Stomach (tissue), 9 donors: ENCODE data around the gene CHCHD6. TPM values are rescaled to one million over a fixed set of nuclear protein-coding genes. Genes with fewer than 3 reads are reported as not detected.

Experiments used
- DNase-seq, 2 donors: peaks; one replicate each; pipeline versions ENCODE4 v3.0.0 to v3.0.0-alpha.2; 2013 to 2019
- H3K27ac ChIP-seq, 5 donors: fragments of 200-600 bp in 4 of 5; sonication (generic) in 4 of 5; one replicate each; pipeline ENCODE4 v1.5.1; 2013 to 2019; ENCODE audit warnings: mild to moderate bottlenecking in 1 of 5, moderate library complexity in 1 of 5
- H3K27me3 ChIP-seq, 3 donors: fragments of 200-600 bp; sonication (generic); one replicate each; pipeline ENCODE4 v1.5.1; 2017 to 2019; ENCODE audit warnings: mixed run types in 1 of 3
- H3K36me3 ChIP-seq, 4 donors: fragments of 200-600 bp; sonication (generic); 1 replicate in 3 of 4; 2 replicates in 1 of 4; pipeline ENCODE4 v1.5.1; 2016 to 2019
- H3K4me1 ChIP-seq, 4 donors: fragments of 200-600 bp; sonication (generic); one replicate each; pipeline ENCODE4 v1.5.1; 2016 to 2019
- H3K4me3 ChIP-seq, 4 donors: fragments of 200-600 bp; sonication (generic) in 3 of 4; one replicate each; pipeline ENCODE4 v1.5.1; 2016 to 2019; ENCODE audit warnings: mild to moderate bottlenecking in 1 of 4
- H3K9me3 ChIP-seq, 4 donors: fragments of 200-600 bp; sonication (generic); one replicate each; pipeline ENCODE4 v1.5.1; 2016 to 2019
- CTCF ChIP-seq, 7 experiments: fragments of 450-650 bp in 4 of 7; fragments of 200-600 bp in 3 of 7; sonication (generic) in 3 of 7; IDR thresholded peaks; one replicate each; pipeline ENCODE4 v1.5.1; 2016 to 2019; ENCODE audit warnings: antibody characterized with exemption in 7 of 7, control low read depth in 2 of 7, mild to moderate bottlenecking in 1 of 7
- EP300 ChIP-seq: sonication (generic); formaldehyde crosslinking; IDR thresholded peaks from one replicate; pipeline ENCODE4 v1.6.1; 2017; ENCODE audit warnings: antibody characterized with exemption
- POLR2A ChIP-seq, 4 donors: fragments of 450-650 bp; IDR thresholded peaks; one replicate each; pipeline ENCODE4 v1.6.1; 2016; ENCODE audit warnings: antibody characterized with exemption in 4 of 4, control low read depth in 2 of 4, mild to moderate bottlenecking in 1 of 4, moderate library complexity in 1 of 4
- POLR2AphosphoS5 ChIP-seq, 3 donors: sonication (generic); formaldehyde crosslinking; IDR thresholded peaks; one replicate each; pipeline ENCODE4 v1.6.1; 2016; ENCODE audit warnings: antibody characterized with exemption in 3 of 3
- WGBS, 5 donors: extraction: QIAGEN DNeasy Blood & Tissue Kit in 3 of 5; methylation state at CpG; one replicate each; pipeline versions ENCODE4 v1.1.5 to v1.1.7; 2013 to 2018; 5-methylcytosine and 5-hydroxymethylcytosine counted together
- intact Hi-C: fragments of 100-400 bp; cut with DNase I; formaldehyde crosslinking; loops from one replicate; pipeline ENCODE4 v1.15.1; 2023; ENCODE audit warnings: low total_unique reads
- polyA plus RNA-seq, 3 donors: library from polyadenylated mRNA; stranded (reverse); fragments of 200-250 nt; gene quantifications; one replicate each; pipeline ENCODE4 v1.2.3, GENCODE V29; 2013
- total RNA-seq, 5 donors: library from RNA; depleted of rRNA; stranded (reverse); fragments of >200 nt; gene quantifications; one replicate each; pipeline versions ENCODE4 v1.1.0 to v1.2.3, GENCODE V29; 2014 to 2016
- donor health status: healthy with polysubstance abuse.
- donor health status: Bipolar disorder and iron deficiency.
- donor health status: healthy.

The CHCHD6 gene
- total and polyA plus RNA-seq, 8 donors = 4.0 to 40.8 (median 11.9) TPM; not detected in 1

- WGBS, 5 donors = 88 to 95% (median 93%) methylated on average over 5 of the region's 5 CpGs
- Histone ChIP-seq H3K27me3 (no peaks in the 10 kb centered on the region), H3K4me3 (no peak overlapping the region), H3K27ac (no peak overlapping the region), H3K9me3 (no peaks in the 10 kb centered on the region), H3K4me1 (peaks cover 0 to 16% (median 0%) of the 10 kb centered on the region in 4 donors), H3K36me3 (no peaks in the 10 kb centered on the region)
- intact Hi-C loops = no loop called here
- no peak for DNase-seq
- TF ChIP-seq POLR2A (IDR thresholded peaks at IDR 0.05) (no peak), CTCF (IDR thresholded peaks at IDR 0.05) (no peak), POLR2AphosphoS5 (IDR thresholded peaks at IDR 0.05) (no peak), EP300 (no peak)
Measured at GRCh38 chr3:126854666-126855065, 150.6 kb downstream of the CHCHD6 start.

- TF ChIP-seq POLR2AphosphoS5 (IDR thresholded peaks at IDR 0.05) (no peak), CTCF (IDR thresholded peaks at IDR 0.05) (no peak), EP300 (no peak), POLR2A (IDR thresholded peaks at IDR 0.05) (no peak)
- no peak overlapping the region for H3K4me3 ChIP-seq
- intact Hi-C loops = no loop called here
- no peaks in the 10 kb centered on the region for H3K27me3 ChIP-seq
- no peaks in the 10 kb centered on the region for H3K9me3 ChIP-seq
- peaks cover 0 to 12% (median 0%) of the 10 kb centered on the region in 4 donors for H3K4me1 ChIP-seq
- H3K27ac ChIP-seq = no peak overlapping the region
- no peaks in the 10 kb centered on the region for H3K36me3 ChIP-seq
- no peak for DNase-seq
- WGBS, 5 donors = 95 to 100% (median 97%) methylated on average over 3 to 4 of the region's 4 CpGs
Measured at GRCh38 chr3:126855374-126855773, 151.3 kb downstream of the CHCHD6 start.

- DNase-seq = no peak
- 90 to 95% (median 92%) methylated on average over 6 of the region's 6 CpGs for WGBS, 5 donors
- TF ChIP-seq POLR2AphosphoS5 (IDR thresholded peaks at IDR 0.05) = no peak
- intact Hi-C loops = no loop called here
- no peaks in the 10 kb centered on the region for H3K27me3 ChIP-seq
- H3K9me3 ChIP-seq = no peaks in the 10 kb centered on the region
- H3K27ac ChIP-seq = no peak overlapping the region
- no peaks in the 10 kb centered on the region for H3K36me3 ChIP-seq
- no peak overlapping the region for H3K4me3 ChIP-seq
- H3K4me1 ChIP-seq = no peaks in the 10 kb centered on the region
Measured at GRCh38 chr3:126857928-126858327, 153.9 kb downstream of the CHCHD6 start.

- TF ChIP-seq CTCF (IDR thresholded peaks at IDR 0.05) (no peak), EP300 (no peak), POLR2AphosphoS5 (IDR thresholded peaks at IDR 0.05) (no peak), POLR2A (IDR thresholded peaks at IDR 0.05) (no peak)
- whole genome bisulfite sequencing, 5 donors = 85 to 97% (median 94%) methylated on average over 9 to 11 of the region's 11 CpGs
- H3K27me3 ChIP-seq = no peaks in the 10 kb centered on the region
- no peaks in the 10 kb centered on the region for H3K9me3 ChIP-seq
- DNase-seq = no peak
- H3K36me3 ChIP-seq = no peaks in the 10 kb centered on the region
- H3K4me3 ChIP-seq = no peak overlapping the region
- intact Hi-C loops = no loop called here
- no peaks in the 10 kb centered on the region for H3K4me1 ChIP-seq
- H3K27ac ChIP-seq = no peak overlapping the region
Measured at GRCh38 chr3:126858401-126858800, 154.4 kb downstream of the CHCHD6 start.

GRCh38 chr3:126858887-126859286 lies 154.8 kb downstream of the CHCHD6 start:
- DNase-seq = no peak
- no peaks in the 10 kb centered on the region for H3K9me3 ChIP-seq
- TF ChIP-seq POLR2A (IDR thresholded peaks at IDR 0.05) (no peak), EP300 (no peak), POLR2AphosphoS5 (IDR thresholded peaks at IDR 0.05) (no peak), CTCF (IDR thresholded peaks at IDR 0.05) (no peak)
- H3K36me3 ChIP-seq = peaks cover 0 to under 1% (median 0%) of the 10 kb centered on the region in 4 donors
- WGBS, 5 donors = 87 to 92% (median 90%) methylated on average over 9 to 10 of the region's 10 CpGs
- no peaks in the 10 kb centered on the region for H3K4me1 ChIP-seq
- intact Hi-C loops = no loop called here
- H3K27ac ChIP-seq = no peak overlapping the region
- H3K4me3 ChIP-seq = no peak overlapping the region
- no peaks in the 10 kb centered on the region for H3K27me3 ChIP-seq
